Measurements from ENCODE around the gene PDLIM5.

- TF ChIP-seq CTCF (IDR thresholded peaks at IDR 0.05 in 4 of 5, conservative IDR thresholded peaks at IDR 0.05 in 1 of 5) (no peak), POLR2A (IDR thresholded peaks at IDR 0.05) (no peak)
These were observed 116.1 kb downstream of the PDLIM5 start for GRCh38 chr4:94567811-94568210.
